SH-SY5Y (cell line): Measurements from ENCODE around the gene ALG14.

ENCODE experiments used
- GATA2 ChIP-seq: IDR thresholded peaks from 2 replicates; pipeline ENCODE4 v1.6.1; 2011; ENCODE audit warnings: mild to moderate bottlenecking, low read depth, low read length
- GATA3 ChIP-seq: IDR thresholded peaks from 2 replicates; pipeline ENCODE4 v1.6.1; 2011; ENCODE audit warnings: low read depth, mild to moderate bottlenecking, low read length, moderate library complexity

- TF ChIP-seq GATA3 (no peak), GATA2 (no peak)
Measured at GRCh38 chr1:94969137-94969536, 103.6 kb downstream of the ALG14 start.
